H9 (cell line): ENCODE measurements around the gene SCNN1G. TPM values are rescaled to one million over a fixed set of nuclear protein-coding genes. Genes with fewer than 3 reads are reported as not detected.

ENCODE experiments used
- DNase-seq: peaks from one replicate; pipeline ENCODE4 v3.0.0-alpha.2; 2017
- H2AFZ ChIP-seq: one replicate; pipeline ENCODE4 v1.6.1; 2013; ENCODE audit warnings: mild to moderate bottlenecking, low read length, control low read depth, moderate library complexity
- H2AK5ac ChIP-seq: 2 replicates; pipeline ENCODE4 v1.6.1; 2013; ENCODE audit warnings: low read length, control low read depth, mixed read lengths; ENCODE audit not compliant: insufficient read length
- H2BK120ac ChIP-seq: one replicate; pipeline ENCODE4 v1.6.1; 2013; ENCODE audit warnings: low read depth, mild to moderate bottlenecking, low read length, control low read depth, inconsistent platforms; ENCODE audit not compliant: poor library complexity, severe bottlenecking
- H2BK12ac ChIP-seq: 2 replicates; pipeline ENCODE4 v1.6.1; 2013; ENCODE audit warnings: low read length, control low read depth, mixed read lengths, low read depth; ENCODE audit not compliant: insufficient read length
- H2BK15ac ChIP-seq: 2 replicates; pipeline ENCODE4 v1.6.1; 2013; ENCODE audit warnings: low read depth, low read length, control low read depth
- H2BK20ac ChIP-seq: one replicate; pipeline ENCODE4 v1.6.1; 2013; ENCODE audit warnings: low read depth, mild to moderate bottlenecking, low read length, control low read depth, inconsistent platforms; ENCODE audit not compliant: poor library complexity, severe bottlenecking
- H2BK5ac ChIP-seq: 2 replicates; pipeline ENCODE4 v1.6.1; 2013; ENCODE audit warnings: low read length, control low read depth, mixed read lengths; ENCODE audit not compliant: insufficient read length
- H3K14ac ChIP-seq: 2 replicates; pipeline ENCODE4 v1.6.1; 2013; ENCODE audit warnings: low read length, control low read depth; ENCODE audit not compliant: insufficient read depth
- H3K18ac ChIP-seq: 2 replicates; pipeline ENCODE4 v1.6.1; 2013; ENCODE audit warnings: low read depth, mild to moderate bottlenecking, mixed read lengths, low read length, control low read depth; ENCODE audit not compliant: insufficient read length
- H3K23ac ChIP-seq: 2 replicates; pipeline ENCODE4 v1.6.1; 2013; ENCODE audit warnings: low read length, control low read depth, mixed read lengths, low read depth; ENCODE audit not compliant: insufficient read length
- H3K23me2 ChIP-seq: 2 replicates; pipeline ENCODE4 v1.6.1; 2013; ENCODE audit warnings: low read depth, mild to moderate bottlenecking, mixed read lengths, low read length, control low read depth; ENCODE audit not compliant: insufficient read length, poor library complexity, severe bottlenecking
- H3K27ac ChIP-seq: 2 replicates; pipeline ENCODE4 v1.5.1; 2013; ENCODE audit warnings: low read length, control low read depth, mixed read lengths, low read depth; ENCODE audit not compliant: insufficient read length
- H3K27me3 ChIP-seq: 2 replicates; pipeline ENCODE4 v1.6.1; 2013; ENCODE audit warnings: low read length, control low read depth, inconsistent platforms; ENCODE audit not compliant: insufficient read depth
- H3K4ac ChIP-seq: 2 replicates; pipeline ENCODE4 v1.6.1; 2013; ENCODE audit warnings: low read depth, mild to moderate bottlenecking, control low read depth, inconsistent platforms, low read length, moderate library complexity
- H3K4me1 ChIP-seq: 2 replicates; pipeline ENCODE4 v1.6.1; 2013; ENCODE audit warnings: low read length, control low read depth, inconsistent platforms; ENCODE audit not compliant: insufficient read depth
- H3K4me2 ChIP-seq: 2 replicates; pipeline ENCODE4 v1.6.1; 2013; ENCODE audit warnings: low read length, control low read depth, mixed read lengths; ENCODE audit not compliant: insufficient read length, insufficient read depth
- H3K56ac ChIP-seq: 2 replicates; pipeline ENCODE4 v1.6.1; 2013; ENCODE audit warnings: low read depth, mild to moderate bottlenecking, mixed read lengths, low read length, control low read depth; ENCODE audit not compliant: insufficient read length
- H3K79me1 ChIP-seq: 2 replicates; pipeline ENCODE4 v1.6.1; 2013; ENCODE audit warnings: low read depth, mild to moderate bottlenecking, moderate library complexity, low read length, control low read depth, inconsistent platforms; ENCODE audit not compliant: insufficient read depth, poor library complexity, severe bottlenecking
- H3K79me2 ChIP-seq: 2 replicates; pipeline ENCODE4 v1.6.1; 2013; ENCODE audit warnings: low read length, control low read depth, inconsistent platforms; ENCODE audit not compliant: insufficient read depth
- H3K9ac ChIP-seq: 2 replicates; pipeline ENCODE4 v1.6.1; 2013; ENCODE audit warnings: low read length, control low read depth, mixed read lengths; ENCODE audit not compliant: insufficient read length; ENCODE audit errors: extremely low read depth
- H3K9me3 ChIP-seq: one replicate; pipeline ENCODE4 v1.6.1; 2013; ENCODE audit warnings: low read depth, low read length, inconsistent platforms; ENCODE audit not compliant: control insufficient read depth
- H3T11ph ChIP-seq: one replicate; pipeline ENCODE4 v1.6.1; 2013; ENCODE audit warnings: mild to moderate bottlenecking, low read length, control low read depth, inconsistent platforms
- H4K20me1 ChIP-seq: one replicate; pipeline ENCODE4 v1.6.1; 2013; ENCODE audit not compliant: control insufficient read depth, insufficient read length, insufficient read depth
- H4K5ac ChIP-seq: 2 replicates; pipeline ENCODE4 v1.6.1; 2013; ENCODE audit warnings: low read depth, mild to moderate bottlenecking, mixed read lengths, low read length, control low read depth; ENCODE audit not compliant: insufficient read length
- H4K8ac ChIP-seq: replicated peaks from 2 replicates; pipeline ENCODE4 v1.6.1; 2013; ENCODE audit warnings: low read length, control low read depth, mixed read lengths, low read depth; ENCODE audit not compliant: insufficient read length
- H4K91ac ChIP-seq: 2 replicates; pipeline ENCODE4 v1.6.1; 2013; ENCODE audit warnings: low read depth, mild to moderate bottlenecking, moderate library complexity, mixed read lengths, low read length, control low read depth; ENCODE audit not compliant: insufficient read length
- H3K27ac Mint-ChIP-seq, 3 experiments: 2 replicates in 2 of 3; 3 replicates in 1 of 3; pipeline ENCODE4 v1.8.0; 2020 to 2021; ENCODE audit warnings: mixed read lengths in 3 of 3, mild to moderate bottlenecking in 1 of 3, moderate library complexity in 1 of 3
- H3K27me3 Mint-ChIP-seq: 2 replicates; pipeline ENCODE4 v1.8.0; 2021; ENCODE audit warnings: low read depth, mild to moderate bottlenecking, moderate library complexity, mixed read lengths
- H3K36me3 Mint-ChIP-seq, 3 experiments: 2 replicates in 2 of 3; 3 replicates in 1 of 3; pipeline ENCODE4 v1.8.0; 2020 to 2021; ENCODE audit warnings: low read depth in 3 of 3, mixed read lengths in 3 of 3; ENCODE audit not compliant: insufficient read depth in 1 of 3
- H3K4me1 Mint-ChIP-seq, 2 experiments: 2 replicates each; pipeline ENCODE4 v1.8.0; 2020; ENCODE audit warnings: mixed read lengths in 2 of 2
- H3K4me3 Mint-ChIP-seq, 2 experiments: 2 replicates in 1 of 2; 3 replicates in 1 of 2; pipeline ENCODE4 v1.8.0; 2020 to 2021; ENCODE audit warnings: mild to moderate bottlenecking in 2 of 2, mixed read lengths in 2 of 2, moderate library complexity in 1 of 2
- H3K9me3 Mint-ChIP-seq, 2 experiments: 2 replicates in 1 of 2; 3 replicates in 1 of 2; pipeline ENCODE4 v1.8.0; 2020; ENCODE audit warnings: mild to moderate bottlenecking in 2 of 2, mixed read lengths in 2 of 2, moderate library complexity in 1 of 2
- CTCF ChIP-seq: fragments of 200-600 bp; sonication (generic); conservative IDR thresholded peaks from 3 replicates; pipeline ENCODE4 v1.8.0; 2021; ENCODE audit warnings: antibody characterized with exemption, mild to moderate bottlenecking
- WGBS: extraction: QIAGEN DNeasy Blood & Tissue Kit; methylation state at CpG from one replicate; pipeline ENCODE4 v1.1.7; 2013; ENCODE audit warnings: missing lambda C conversion rate, low lambda C conversion rate, mixed read lengths; ENCODE audit not compliant: insufficient read length; ENCODE audit errors: extremely low coverage; 5-methylcytosine and 5-hydroxymethylcytosine counted together
- total RNA-seq: library from RNA; stranded (reverse); gene quantifications from 2 replicates; pipeline ENCODE4 v1.2.1, GENCODE V29; 2021

Gene SCNN1G
- total RNA-seq, 1 experiment from 2014 or later, result 0.74 TPM

GRCh38 chr16:23148166-23148512 lies 34.4 kb upstream of the SCNN1G start:
- Histone ChIP-seq H4K8ac (no peak overlapping the region), H3T11ph (no peak overlapping the region), H2BK15ac (no peak overlapping the region), H4K5ac (no peak overlapping the region), H3K9me3 (no peaks in the 10 kb centered on the region), H2BK5ac (no peak overlapping the region), H4K91ac (no peak overlapping the region), H3K79me2 (peaks cover 12% of the 10 kb centered on the region; the same call in 1 of the 2 replicates), H3K4ac (no peak overlapping the region), H3K18ac (no peak overlapping the region), H3K23me2 (peaks cover 6% of the 10 kb centered on the region), H2AFZ (no peak overlapping the region), H3K79me1 (no peaks in the 10 kb centered on the region), H2AK5ac (no peak overlapping the region), H3K27ac (no peak overlapping the region), H3K27me3 (no peaks in the 10 kb centered on the region), H3K4me2 (peak overlapping the region; percentile 93), H2BK20ac (no peak overlapping the region), H2BK120ac (no peak overlapping the region), H3K4me1 (peaks cover 9% of the 10 kb centered on the region; the same call in 1 of the 2 replicates), H3K56ac (no peak overlapping the region), H3K14ac (no peak overlapping the region), H4K20me1 (no peaks in the 10 kb centered on the region), H3K9ac (peak overlapping the region; percentile 62), H2BK12ac (no peak overlapping the region), H3K23ac (no peak overlapping the region)
- H3K27ac Mint-ChIP-seq, result peak overlapping the region in 1 of 3 experiments; percentile 88; a peak in 2 of 7 replicates
- no peaks in the 10 kb centered on the region for H3K9me3 Mint-ChIP-seq
- no peak for TF ChIP-seq CTCF
- H3K27me3 Mint-ChIP-seq, result peaks cover 22% of the 10 kb centered on the region
- WGBS, result no CpG with 5 or more reads among the region's 7 CpGs
- H3K36me3 Mint-ChIP-seq, result peaks cover 0 to 2% (median 0%) of the 10 kb centered on the region in 3 experiments; a peak in 2 of 7 replicates
- H3K4me1 Mint-ChIP-seq, result peaks cover 40 to 51% of the 10 kb centered on the region in 2 experiments
- no peak for DNase-seq
- peak overlapping the region; percentile 86 to 95 for H3K4me3 Mint-ChIP-seq
